A549 treated with DMSO at 1 μM for 4 hours (cell line): Measurements from ENCODE around the gene VRK1. TPM values are rescaled to one million over a fixed set of nuclear protein-coding genes. Genes with fewer than 3 reads are reported as not detected.

Source experiments
- total RNA-seq: library from RNA; stranded (reverse); fragments of 200-300 nt; extraction: Qiagen RNA extraction; gene quantifications from 5 replicates; pipeline ENCODE4 v1.2.3, GENCODE V29; 2022; ENCODE audit warnings: low read depth

Gene VRK1
- total RNA-seq = 22.5 to 47.6 TPM (median 27.3 TPM) in 5 replicates

GRCh38 chr14:96796851-96797581 lies at the start of gene VRK1:
Gene VRK1 (plus strand): TSS chr14:96797382. CDS start chr14:96833472, 36,090 bp downstream.

